Liver (tissue), 9 donors: Measurements from ENCODE around the gene MPRIP. TPM values are rescaled to one million over a fixed set of nuclear protein-coding genes. Genes with fewer than 3 reads are reported as not detected.

Source experiments
- DNase-seq: peaks from one replicate; pipeline ENCODE4 v3.0.0-alpha.2; 2017; ENCODE audit warnings: low spot score
- H3K27ac ChIP-seq, 2 donors: one replicate each; pipeline ENCODE4 v1.7.0; 2013; ENCODE audit warnings: inconsistent platforms in 2 of 2, low read length in 2 of 2, control low read depth in 1 of 2, low read depth in 1 of 2, mild to moderate bottlenecking in 1 of 2
- H3K27me3 ChIP-seq, 4 donors: one replicate each; pipeline versions ENCODE4 v1.6.1 to v1.7.0; 2013; ENCODE audit warnings: low read length in 3 of 4, inconsistent platforms in 1 of 4, mild to moderate bottlenecking in 1 of 4, moderate library complexity in 1 of 4; ENCODE audit not compliant: control insufficient read depth in 4 of 4, insufficient read depth in 4 of 4
- H3K36me3 ChIP-seq, 4 donors: one replicate each; pipeline versions ENCODE4 v1.6.1 to v1.7.0; 2013; ENCODE audit warnings: low read length in 3 of 4, mild to moderate bottlenecking in 3 of 4, low read depth in 1 of 4, moderate library complexity in 1 of 4; ENCODE audit not compliant: control insufficient read depth in 4 of 4, insufficient read depth in 3 of 4
- H3K4me1 ChIP-seq, 4 donors: one replicate each; pipeline versions ENCODE4 v1.6.1 to v1.7.0; 2013; ENCODE audit warnings: low read length in 3 of 4, mild to moderate bottlenecking in 3 of 4, moderate library complexity in 1 of 4; ENCODE audit not compliant: control insufficient read depth in 4 of 4, insufficient read depth in 4 of 4
- H3K4me3 ChIP-seq, 3 donors: one replicate each; pipeline versions ENCODE4 v1.6.1 to v1.7.0; 2013; ENCODE audit warnings: low read length in 3 of 3, control low read depth in 1 of 3, low read depth in 1 of 3, mild to moderate bottlenecking in 1 of 3
- H3K9ac ChIP-seq, 2 donors: one replicate each; pipeline ENCODE4 v1.7.0; 2013; ENCODE audit warnings: low read length in 2 of 2, mild to moderate bottlenecking in 2 of 2, moderate library complexity in 2 of 2, control low read depth in 1 of 2, low read depth in 1 of 2
- H3K9me3 ChIP-seq, 4 donors: one replicate each; pipeline versions ENCODE4 v1.6.1 to v1.7.0; 2013; ENCODE audit warnings: low read length in 3 of 4; ENCODE audit not compliant: control insufficient read depth in 4 of 4
- EGR1 ChIP-seq, 2 donors: IDR thresholded peaks; 2 replicates each; pipeline ENCODE4 v1.6.1; 2016 to 2018; ENCODE audit warnings: antibody characterized with exemption in 2 of 2, low read depth in 2 of 2
- FOXA1 ChIP-seq: IDR thresholded peaks from 2 replicates; pipeline ENCODE4 v1.6.1; 2016; ENCODE audit warnings: antibody characterized with exemption
- FOXA2 ChIP-seq: IDR thresholded peaks from 2 replicates; pipeline ENCODE4 v1.6.1; 2016; ENCODE audit warnings: antibody characterized with exemption
- GABPA ChIP-seq, 2 donors: IDR thresholded peaks in 1 of 2; conservative IDR thresholded peaks in 1 of 2; 2 replicates each; pipeline ENCODE4 v1.6.1; 2016; ENCODE audit warnings: antibody characterized with exemption in 2 of 2, mild to moderate bottlenecking in 1 of 2, moderate library complexity in 1 of 2
- HNF4A ChIP-seq, 2 donors: conservative IDR thresholded peaks; 2 replicates each; pipeline ENCODE4 v1.6.1; 2016; ENCODE audit warnings: antibody characterized with exemption in 2 of 2, mild to moderate bottlenecking in 2 of 2
- HNF4G ChIP-seq: IDR thresholded peaks from 2 replicates; pipeline ENCODE4 v1.6.1; 2016; ENCODE audit warnings: antibody characterized with exemption
- JUND ChIP-seq, 2 donors: IDR thresholded peaks; 2 replicates each; pipeline ENCODE4 v1.6.1; 2016; ENCODE audit warnings: antibody characterized with exemption in 2 of 2
- NR2F2 ChIP-seq: IDR thresholded peaks from 2 replicates; pipeline ENCODE4 v1.6.1; 2016; ENCODE audit warnings: antibody characterized with exemption
- RAD21 ChIP-seq, 2 donors: IDR thresholded peaks; 2 replicates each; pipeline ENCODE4 v1.6.1; 2016; ENCODE audit warnings: antibody characterized with exemption in 2 of 2, mild to moderate bottlenecking in 2 of 2
- RXRA ChIP-seq, 2 donors: IDR thresholded peaks; 2 replicates each; pipeline ENCODE4 v1.6.1; 2017 to 2018; ENCODE audit warnings: antibody characterized with exemption in 2 of 2, mild to moderate bottlenecking in 1 of 2
- SP1 ChIP-seq: IDR thresholded peaks from 2 replicates; pipeline ENCODE4 v1.6.1; 2018; ENCODE audit warnings: antibody characterized with exemption, mild to moderate bottlenecking
- TAF1 ChIP-seq: conservative IDR thresholded peaks from 2 replicates; pipeline ENCODE4 v1.6.1; 2016; ENCODE audit warnings: antibody characterized with exemption, mild to moderate bottlenecking
- WGBS: extraction: QIAGEN DNeasy Blood & Tissue Kit; methylation state at CpG from one replicate; pipeline ENCODE4 v1.1.7; 2013; 5-methylcytosine and 5-hydroxymethylcytosine counted together
- polyA plus RNA-seq, 2 donors: library from polyadenylated mRNA; stranded (reverse) in 1 of 2; unstranded in 1 of 2; fragments of 200-250 nt in 1 of 2; fragments of >200 nt in 1 of 2; fragmentation: Nextera tagmentation in 1 of 2; extraction: Ambion mirVana in 1 of 2; gene quantifications; one replicate each; pipeline versions ENCODE4 v1.2.1 to v1.2.3, GENCODE V29; 2013 to 2015
- total RNA-seq, 2 donors: library from RNA; depleted of rRNA; stranded (reverse); fragments of >200 nt; gene quantifications; one replicate each; pipeline ENCODE4 v1.2.3, GENCODE V29; 2014
- TF ChIP-seq, protein P1 (sequence below): IDR thresholded peaks from 2 replicates; pipeline ENCODE4 v1.6.1; 2016; ENCODE audit warnings: antibody characterized with exemption
- TF ChIP-seq, protein P2 (sequence below): fragments of 150-350 bp; IDR thresholded peaks from 2 replicates; pipeline ENCODE4 v1.5.1; 2017; ENCODE audit warnings: improper control_type of control experiment, low read depth, low read length; ENCODE audit not compliant: missing input control
- TF ChIP-seq, protein P3 (sequence below): IDR thresholded peaks from 2 replicates; pipeline ENCODE4 v1.6.1; 2016; ENCODE audit warnings: antibody characterized with exemption, mild to moderate bottlenecking
- TF ChIP-seq, protein P4 (sequence below): IDR thresholded peaks from 2 replicates; pipeline ENCODE4 v1.6.1; 2016; ENCODE audit warnings: antibody characterized with exemption
- donor health status: healthy.
- donor health status: healthy.
- donor health status: healthy.
- donor health status: healthy.
- donor health status: healthy.

The MPRIP gene
- total and polyA plus RNA-seq, 4 donors = 21.2 to 61.9 (median 34.7) TPM

DNA sequence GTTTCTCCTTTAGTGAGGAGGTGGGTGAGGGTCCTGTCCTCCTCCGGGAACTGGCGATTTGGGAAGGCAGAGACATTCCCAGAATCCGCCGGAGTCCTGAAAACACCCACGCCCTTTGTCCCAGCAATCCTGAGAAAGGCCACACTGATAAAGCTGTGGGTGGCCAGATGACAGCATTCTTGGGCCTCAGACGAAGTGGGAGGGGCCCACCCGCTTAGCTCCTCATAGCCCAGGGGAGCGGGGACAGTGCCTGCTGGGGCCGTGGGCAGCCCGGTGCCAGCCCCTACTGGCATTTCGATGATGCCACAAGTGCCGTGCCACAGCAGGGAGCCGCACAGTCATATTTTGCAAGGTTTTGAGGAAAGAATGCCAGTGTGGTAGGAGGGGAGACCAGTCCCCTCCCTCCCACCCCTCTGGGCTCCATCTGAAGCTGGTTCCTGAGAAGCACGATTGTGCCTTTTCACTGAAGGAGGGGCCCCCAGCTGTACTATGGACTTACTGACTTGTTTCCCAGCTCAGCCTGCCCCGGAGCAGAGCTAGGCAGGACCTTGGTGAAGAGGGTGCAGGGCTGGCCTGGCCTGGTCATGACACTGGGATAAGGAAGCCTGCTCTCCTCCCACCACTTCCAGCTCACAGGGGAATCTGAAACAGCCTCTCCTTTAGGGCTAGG lies 20.9 kb upstream of the MPRIP start:
- no peak overlapping the region for H3K4me3 ChIP-seq
- H3K36me3 ChIP-seq = no peaks in the 10 kb centered on the region
- no peak overlapping the region for H3K9ac ChIP-seq
- H3K9me3 ChIP-seq = no peaks in the 10 kb centered on the region
- no peaks in the 10 kb centered on the region for H3K4me1 ChIP-seq
- no peak for DNase-seq
- peak overlapping the region; percentile 28 to 46 for H3K27ac ChIP-seq
- H3K27me3 ChIP-seq = no peaks in the 10 kb centered on the region
- WGBS = 79% methylated on average over 15 of the region's 15 CpGs
- TF ChIP-seq, protein P1, sequence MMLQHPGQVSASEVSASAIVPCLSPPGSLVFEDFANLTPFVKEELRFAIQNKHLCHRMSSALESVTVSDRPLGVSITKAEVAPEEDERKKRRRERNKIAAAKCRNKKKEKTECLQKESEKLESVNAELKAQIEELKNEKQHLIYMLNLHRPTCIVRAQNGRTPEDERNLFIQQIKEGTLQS = no peak
- peak; percentile 16 for TF ChIP-seq SP1
- TF ChIP-seq GABPA (IDR thresholded peaks at IDR 0.05 in 1 of 2, conservative IDR thresholded peaks at IDR 0.05 in 1 of 2) = no peak

DNA sequence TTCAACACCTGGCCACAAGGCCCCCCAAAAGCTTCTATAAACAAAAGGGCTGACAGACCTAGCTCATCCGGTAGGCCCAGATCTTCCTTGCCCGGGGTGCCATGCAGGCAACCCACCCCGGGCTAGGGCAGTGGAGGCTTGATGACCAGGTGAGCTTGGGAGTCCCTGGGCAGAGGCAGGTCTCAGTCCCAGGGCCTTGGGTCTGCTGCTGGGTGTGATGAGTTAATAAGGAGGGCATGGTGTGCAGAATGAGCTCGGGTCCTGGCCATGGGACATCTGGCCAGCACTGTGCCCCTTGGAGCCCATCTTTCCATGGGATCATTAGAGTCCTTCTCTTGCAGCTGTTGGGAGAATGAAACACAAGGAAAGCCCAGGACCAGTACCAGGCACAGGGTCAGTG lies 20.2 kb upstream of the MPRIP start:
- Histone ChIP-seq H3K4me1 (no peaks in the 10 kb centered on the region), H3K4me3 (no peak overlapping the region), H3K27me3 (no peaks in the 10 kb centered on the region), H3K27ac (peak overlapping the region; percentile 28 to 46), H3K9me3 (no peaks in the 10 kb centered on the region), H3K36me3 (no peaks in the 10 kb centered on the region), H3K9ac (no peak overlapping the region)
- 95% methylated on average over 4 of the region's 4 CpGs for WGBS
- TF ChIP-seq, protein P2, sequence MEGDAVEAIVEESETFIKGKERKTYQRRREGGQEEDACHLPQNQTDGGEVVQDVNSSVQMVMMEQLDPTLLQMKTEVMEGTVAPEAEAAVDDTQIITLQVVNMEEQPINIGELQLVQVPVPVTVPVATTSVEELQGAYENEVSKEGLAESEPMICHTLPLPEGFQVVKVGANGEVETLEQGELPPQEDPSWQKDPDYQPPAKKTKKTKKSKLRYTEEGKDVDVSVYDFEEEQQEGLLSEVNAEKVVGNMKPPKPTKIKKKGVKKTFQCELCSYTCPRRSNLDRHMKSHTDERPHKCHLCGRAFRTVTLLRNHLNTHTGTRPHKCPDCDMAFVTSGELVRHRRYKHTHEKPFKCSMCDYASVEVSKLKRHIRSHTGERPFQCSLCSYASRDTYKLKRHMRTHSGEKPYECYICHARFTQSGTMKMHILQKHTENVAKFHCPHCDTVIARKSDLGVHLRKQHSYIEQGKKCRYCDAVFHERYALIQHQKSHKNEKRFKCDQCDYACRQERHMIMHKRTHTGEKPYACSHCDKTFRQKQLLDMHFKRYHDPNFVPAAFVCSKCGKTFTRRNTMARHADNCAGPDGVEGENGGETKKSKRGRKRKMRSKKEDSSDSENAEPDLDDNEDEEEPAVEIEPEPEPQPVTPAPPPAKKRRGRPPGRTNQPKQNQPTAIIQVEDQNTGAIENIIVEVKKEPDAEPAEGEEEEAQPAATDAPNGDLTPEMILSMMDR = no peak
- TF ChIP-seq SP1 = no peak
- TF ChIP-seq NR2F2 = no peak
- no peak for TF ChIP-seq EGR1 (IDR thresholded peaks at IDR 0.05; ENCODE audit: low read depth in 2 of 2)
- TF ChIP-seq, protein P3, sequence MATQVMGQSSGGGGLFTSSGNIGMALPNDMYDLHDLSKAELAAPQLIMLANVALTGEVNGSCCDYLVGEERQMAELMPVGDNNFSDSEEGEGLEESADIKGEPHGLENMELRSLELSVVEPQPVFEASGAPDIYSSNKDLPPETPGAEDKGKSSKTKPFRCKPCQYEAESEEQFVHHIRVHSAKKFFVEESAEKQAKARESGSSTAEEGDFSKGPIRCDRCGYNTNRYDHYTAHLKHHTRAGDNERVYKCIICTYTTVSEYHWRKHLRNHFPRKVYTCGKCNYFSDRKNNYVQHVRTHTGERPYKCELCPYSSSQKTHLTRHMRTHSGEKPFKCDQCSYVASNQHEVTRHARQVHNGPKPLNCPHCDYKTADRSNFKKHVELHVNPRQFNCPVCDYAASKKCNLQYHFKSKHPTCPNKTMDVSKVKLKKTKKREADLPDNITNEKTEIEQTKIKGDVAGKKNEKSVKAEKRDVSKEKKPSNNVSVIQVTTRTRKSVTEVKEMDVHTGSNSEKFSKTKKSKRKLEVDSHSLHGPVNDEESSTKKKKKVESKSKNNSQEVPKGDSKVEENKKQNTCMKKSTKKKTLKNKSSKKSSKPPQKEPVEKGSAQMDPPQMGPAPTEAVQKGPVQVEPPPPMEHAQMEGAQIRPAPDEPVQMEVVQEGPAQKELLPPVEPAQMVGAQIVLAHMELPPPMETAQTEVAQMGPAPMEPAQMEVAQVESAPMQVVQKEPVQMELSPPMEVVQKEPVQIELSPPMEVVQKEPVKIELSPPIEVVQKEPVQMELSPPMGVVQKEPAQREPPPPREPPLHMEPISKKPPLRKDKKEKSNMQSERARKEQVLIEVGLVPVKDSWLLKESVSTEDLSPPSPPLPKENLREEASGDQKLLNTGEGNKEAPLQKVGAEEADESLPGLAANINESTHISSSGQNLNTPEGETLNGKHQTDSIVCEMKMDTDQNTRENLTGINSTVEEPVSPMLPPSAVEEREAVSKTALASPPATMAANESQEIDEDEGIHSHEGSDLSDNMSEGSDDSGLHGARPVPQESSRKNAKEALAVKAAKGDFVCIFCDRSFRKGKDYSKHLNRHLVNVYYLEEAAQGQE = no peak
- TF ChIP-seq FOXA1 = no peak
- TF ChIP-seq HNF4A (conservative IDR thresholded peaks at IDR 0.05) = no peak
- TF ChIP-seq GABPA (IDR thresholded peaks at IDR 0.05 in 1 of 2, conservative IDR thresholded peaks at IDR 0.05 in 1 of 2) = no peak
- TF ChIP-seq TAF1 = no peak
- no peak for TF ChIP-seq HNF4G
- TF ChIP-seq, protein P4, sequence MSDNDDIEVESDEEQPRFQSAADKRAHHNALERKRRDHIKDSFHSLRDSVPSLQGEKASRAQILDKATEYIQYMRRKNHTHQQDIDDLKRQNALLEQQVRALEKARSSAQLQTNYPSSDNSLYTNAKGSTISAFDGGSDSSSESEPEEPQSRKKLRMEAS = no peak
- TF ChIP-seq FOXA2 = no peak
- no peak for TF ChIP-seq RAD21 (IDR thresholded peaks at IDR 0.05)
- TF ChIP-seq RXRA (IDR thresholded peaks at IDR 0.05) = no peak
- TF ChIP-seq JUND (IDR thresholded peaks at IDR 0.05) = no peak
- no peak for DNase-seq
